ENCODE results near the gene BAD. TPM values are rescaled to one million over a fixed set of nuclear protein-coding genes. Genes with fewer than 3 reads are reported as not detected.
A peak's percentile ranks its signal among the peaks of the same experiment; 100 is the strongest.

BAD gene
- total RNA-seq, 1 experiment from 2014 or later, result 23.3 TPM

DNA sequence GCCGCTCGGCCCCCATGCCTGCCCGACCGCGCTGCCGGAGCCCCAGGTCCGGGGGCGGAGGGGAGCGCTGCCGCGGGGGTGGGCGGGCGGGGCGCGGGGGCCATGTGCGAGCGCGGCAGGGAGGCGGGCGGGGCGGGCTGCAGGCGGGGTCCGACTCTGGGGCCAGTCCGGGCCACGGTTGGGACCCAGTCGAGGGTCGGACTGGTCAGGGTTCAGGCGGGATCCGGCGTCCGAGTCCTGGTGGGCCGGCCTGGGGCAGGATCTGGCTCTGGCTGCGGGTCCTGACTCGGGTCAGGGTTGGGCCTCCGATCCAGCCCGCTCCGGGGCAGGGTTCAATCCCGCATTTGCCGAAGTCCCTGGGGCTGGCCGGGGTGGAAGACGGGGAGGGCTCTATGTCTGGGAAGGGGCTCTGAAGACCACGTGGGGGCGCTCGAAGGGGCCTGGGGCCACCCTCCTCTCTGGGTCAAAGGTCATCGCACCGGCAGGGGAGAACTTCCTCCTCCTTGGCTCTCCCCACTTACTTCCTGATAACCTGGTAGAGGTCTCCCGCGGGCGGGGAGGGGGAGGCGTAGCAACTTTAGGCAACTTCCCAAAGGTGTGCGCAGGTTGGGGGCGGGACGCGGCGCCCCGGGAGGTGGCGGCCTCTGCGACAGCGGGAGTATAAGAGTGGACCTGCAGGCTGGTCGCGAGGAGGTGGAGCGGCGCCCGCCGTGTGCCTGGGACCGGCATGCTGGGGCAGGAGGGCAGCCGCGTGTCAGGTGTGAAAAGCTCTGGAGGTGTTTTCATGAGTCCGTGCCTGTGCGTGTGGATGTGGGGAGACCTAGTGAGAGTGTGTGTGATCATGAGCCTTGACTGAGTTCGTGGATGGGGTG lies 21.5 kb upstream of the BAD start:
- Histone ChIP-seq H4K91ac (ENCODE audit: insufficient read length, low read depth, low read length) (no peak overlapping the region), H2BK5ac (ENCODE audit: insufficient read length, low read length) (no peak overlapping the region), H3K4me2 (ENCODE audit: insufficient read depth, insufficient read length, low read length) (peak overlapping the region; percentile 87), H3K56ac (ENCODE audit: insufficient read length, low read depth, low read length) (no peak overlapping the region), H3K14ac (ENCODE audit: insufficient read depth, low read length) (peak overlapping the region; percentile 81), H2BK12ac (ENCODE audit: insufficient read length, low read depth, low read length) (no peak overlapping the region), H3K9ac (ENCODE audit: extremely low read depth, insufficient read length, low read length) (peak overlapping the region; percentile 37), H3K79me1 (ENCODE audit: insufficient read depth, low read depth, low read length, poor library complexity, severe bottlenecking) (peaks cover 5% of the 10 kb centered on the region), H4K5ac (ENCODE audit: insufficient read length, low read depth, low read length) (no peak overlapping the region), H3K4me1 (ENCODE audit: insufficient read depth, low read length) (peaks cover 2% of the 10 kb centered on the region; the same call in 1 of the 2 replicates), H3K27me3 (ENCODE audit: insufficient read depth, low read length) (no peaks in the 10 kb centered on the region; the same call in 1 of the 2 replicates), H3K27ac (ENCODE audit: insufficient read length, low read depth, low read length) (no peak overlapping the region), H3K18ac (ENCODE audit: insufficient read length, low read depth, low read length) (no peak overlapping the region), H3K23me2 (ENCODE audit: insufficient read length, low read depth, low read length, poor library complexity, severe bottlenecking) (peaks cover 10% of the 10 kb centered on the region), H2AK5ac (ENCODE audit: insufficient read length, low read length) (no peak overlapping the region), H3K79me2 (ENCODE audit: insufficient read depth, low read length) (peaks cover 3% of the 10 kb centered on the region; the same call in 1 of the 2 replicates), H3K9me3 (ENCODE audit: control insufficient read depth, low read depth, low read length) (no peaks in the 10 kb centered on the region), H3K4ac (ENCODE audit: low read depth, low read length) (no peak overlapping the region), H3K23ac (ENCODE audit: insufficient read length, low read depth, low read length) (no peak overlapping the region), H2BK20ac (ENCODE audit: low read depth, low read length, poor library complexity, severe bottlenecking) (no peak overlapping the region), H3T11ph (ENCODE audit: low read length) (no peak overlapping the region), H2BK15ac (ENCODE audit: low read depth, low read length) (no peak overlapping the region), H4K8ac (replicated peaks; ENCODE audit: insufficient read length, low read depth, low read length) (no peak overlapping the region), H2BK120ac (ENCODE audit: low read depth, low read length, poor library complexity, severe bottlenecking) (no peak overlapping the region), H2AFZ (ENCODE audit: low read length) (no peak overlapping the region), H4K20me1 (ENCODE audit: control insufficient read depth, insufficient read depth, insufficient read length) (no peaks in the 10 kb centered on the region)
- H3K4me1 Mint-ChIP-seq, result peaks cover 13% of the 10 kb centered on the region in 2 experiments
- peaks cover 7 to 8% (median 7%) of the 10 kb centered on the region in 3 experiments; a peak in 5 of 7 replicates for H3K36me3 Mint-ChIP-seq (ENCODE audit: insufficient read depth in 1 of 3, low read depth in 3 of 3)
- H3K4me3 Mint-ChIP-seq, result peak overlapping the region; percentile 90 to 92
- H3K9me3 Mint-ChIP-seq, result no peaks in the 10 kb centered on the region
- H3K27me3 Mint-ChIP-seq (ENCODE audit: low read depth), result peaks cover 27% of the 10 kb centered on the region
- no CpG with 5 or more reads among the region's 71 CpGs for WGBS (ENCODE audit: extremely low coverage, insufficient read length, low lambda C conversion rate)
- peak; percentile 89 for DNase-seq
- TF ChIP-seq CTCF (conservative IDR thresholded peaks at IDR 0.05), result peak; percentile 67
- H3K27ac Mint-ChIP-seq, result peak overlapping the region; percentile 26 to 96 (median 31); a peak in 5 of 7 replicates
